MCF 10A (cell line): Measurements from ENCODE around the gene MED27. TPM values are rescaled to one million over a fixed set of nuclear protein-coding genes. Genes with fewer than 3 reads are reported as not detected.

Source experiments
- BruUV-seq: library from RNA; stranded (reverse); fragments of 400-500 nt; replicated peaks from 2 replicates; lab custom pipeline; 2021; lab: Mats Ljungman, UMichigan
- CTCF ChIA-PET: fragments of 300-600 bp; sonication (Branson Sonifier 250); formaldehyde crosslinking; extraction: SDS; loops from one replicate; lab custom pipeline; 2021; ENCODE audit warnings: antibody characterized with exemption, inconsistent platforms; lab: Yijun Ruan, JAX
- POLR2A ChIA-PET: fragments of 300-600, 350-650 bp; sonication (Branson Sonifier 250); formaldehyde crosslinking; extraction: SDS; loops from one replicate; lab custom pipeline; 2020; ENCODE audit warnings: antibody characterized with exemption, inconsistent platforms; lab: Yijun Ruan, JAX
- DNase-seq: peaks from one replicate; pipeline ENCODE4 v3.0.0-alpha.2; 2018; ENCODE audit not compliant: unreplicated experiment
- H3K27ac Mint-ChIP-seq: one replicate; pipeline ENCODE4 v1.8.0; 2022; ENCODE audit warnings: mild to moderate bottlenecking, low read depth, mixed read lengths; ENCODE audit not compliant: unreplicated experiment
- H3K27me3 Mint-ChIP-seq: one replicate; pipeline ENCODE4 v1.8.0; 2022; ENCODE audit warnings: mixed read lengths; ENCODE audit not compliant: insufficient read depth, unreplicated experiment
- H3K36me3 Mint-ChIP-seq: one replicate; pipeline ENCODE4 v1.8.0; 2022; ENCODE audit warnings: mild to moderate bottlenecking, moderate library complexity, mixed read lengths; ENCODE audit not compliant: insufficient read depth, unreplicated experiment
- H3K4me1 Mint-ChIP-seq: one replicate; pipeline ENCODE4 v1.8.0; 2022; ENCODE audit warnings: mixed read lengths; ENCODE audit not compliant: insufficient read depth, unreplicated experiment
- H3K4me3 Mint-ChIP-seq: one replicate; pipeline ENCODE4 v1.8.0; 2022; ENCODE audit warnings: mild to moderate bottlenecking, moderate library complexity, mixed read lengths; ENCODE audit not compliant: unreplicated experiment
- H3K9me3 Mint-ChIP-seq: one replicate; pipeline ENCODE4 v1.8.0; 2022; ENCODE audit warnings: mixed read lengths; ENCODE audit not compliant: unreplicated experiment
- intact Hi-C: fragments of 100-400 bp; cut with micrococcal nuclease; formaldehyde crosslinking; loops from 2 replicates; pipeline ENCODE4 v1.14.1; 2022
- total RNA-seq: library from RNA; stranded (reverse); gene quantifications from 2 replicates; pipeline ENCODE4 v1.2.3, GENCODE V29; 2022
- TF ChIP-seq, protein P1 (sequence below): fragments of 200-600 bp; IDR thresholded peaks from one replicate; pipeline ENCODE4 v1.8.0; 2022; ENCODE audit warnings: antibody characterized with exemption, mild to moderate bottlenecking; ENCODE audit not compliant: unreplicated experiment

The MED27 gene
- total RNA-seq, 1 experiment from 2014 or later, result 34.3 TPM

DNA sequence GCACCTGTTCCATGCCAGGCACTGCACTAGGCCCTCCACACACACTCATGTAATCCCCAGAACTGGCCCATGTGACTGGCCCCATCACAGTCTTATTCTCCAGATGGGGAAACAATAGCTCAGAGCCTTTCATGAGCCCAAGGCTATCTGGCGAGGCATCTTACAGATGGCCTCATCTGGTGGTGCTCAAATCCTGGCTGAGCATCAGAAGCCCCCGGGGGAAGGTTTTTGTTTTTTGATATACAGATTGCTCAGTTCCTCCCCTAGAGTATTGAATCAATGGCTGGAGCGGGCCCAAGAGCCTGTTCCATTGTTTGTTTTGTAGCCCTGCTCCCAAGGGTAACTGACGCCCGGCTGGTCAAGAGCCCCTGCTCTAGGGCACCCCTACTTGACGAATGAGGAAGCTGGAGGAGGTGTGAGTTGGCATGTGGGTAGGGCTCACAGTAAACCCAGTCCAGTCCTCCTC lies 194.5 kb downstream of the MED27 start:
- no peak overlapping the region for H3K4me3 Mint-ChIP-seq
- BruUV-seq, result no TSS peak
- H3K27ac Mint-ChIP-seq, result no peak overlapping the region
- H3K27me3 Mint-ChIP-seq, result no peaks in the 10 kb centered on the region
- no peak for DNase-seq
- peaks cover 5% of the 10 kb centered on the region for H3K4me1 Mint-ChIP-seq
- intact Hi-C loops, result no loop called here
- TF ChIP-seq, protein P1, sequence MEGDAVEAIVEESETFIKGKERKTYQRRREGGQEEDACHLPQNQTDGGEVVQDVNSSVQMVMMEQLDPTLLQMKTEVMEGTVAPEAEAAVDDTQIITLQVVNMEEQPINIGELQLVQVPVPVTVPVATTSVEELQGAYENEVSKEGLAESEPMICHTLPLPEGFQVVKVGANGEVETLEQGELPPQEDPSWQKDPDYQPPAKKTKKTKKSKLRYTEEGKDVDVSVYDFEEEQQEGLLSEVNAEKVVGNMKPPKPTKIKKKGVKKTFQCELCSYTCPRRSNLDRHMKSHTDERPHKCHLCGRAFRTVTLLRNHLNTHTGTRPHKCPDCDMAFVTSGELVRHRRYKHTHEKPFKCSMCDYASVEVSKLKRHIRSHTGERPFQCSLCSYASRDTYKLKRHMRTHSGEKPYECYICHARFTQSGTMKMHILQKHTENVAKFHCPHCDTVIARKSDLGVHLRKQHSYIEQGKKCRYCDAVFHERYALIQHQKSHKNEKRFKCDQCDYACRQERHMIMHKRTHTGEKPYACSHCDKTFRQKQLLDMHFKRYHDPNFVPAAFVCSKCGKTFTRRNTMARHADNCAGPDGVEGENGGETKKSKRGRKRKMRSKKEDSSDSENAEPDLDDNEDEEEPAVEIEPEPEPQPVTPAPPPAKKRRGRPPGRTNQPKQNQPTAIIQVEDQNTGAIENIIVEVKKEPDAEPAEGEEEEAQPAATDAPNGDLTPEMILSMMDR, result no peak
- CTCF ChIA-PET, result no interaction called here
- H3K36me3 Mint-ChIP-seq, result peaks cover 7% of the 10 kb centered on the region
- POLR2A ChIA-PET, result no interaction called here
- H3K9me3 Mint-ChIP-seq, result no peaks in the 10 kb centered on the region

DNA sequence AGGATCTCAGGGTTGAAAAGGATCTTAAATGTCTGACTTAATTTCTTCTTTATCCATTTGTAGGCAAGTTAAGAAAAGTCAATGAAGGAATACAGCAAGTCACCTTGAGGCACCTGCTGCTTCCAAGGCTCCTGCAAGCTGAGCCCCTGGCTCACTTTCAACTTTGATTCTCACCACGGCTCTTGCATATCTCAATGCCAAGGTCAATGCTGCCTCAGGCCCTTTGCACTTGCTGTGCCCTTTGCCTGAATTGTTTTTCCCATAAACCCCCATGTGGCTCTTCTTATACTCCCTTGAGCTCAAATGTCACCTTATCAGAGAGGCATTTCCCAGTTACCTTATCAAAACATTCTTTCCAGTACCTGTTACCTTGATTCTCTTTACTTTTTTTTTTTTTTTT lies 195.4 kb downstream of the MED27 start:
- no peaks in the 10 kb centered on the region for H3K9me3 Mint-ChIP-seq
- TF ChIP-seq, protein P1, result no peak
- POLR2A ChIA-PET, result no interaction called here

DNA sequence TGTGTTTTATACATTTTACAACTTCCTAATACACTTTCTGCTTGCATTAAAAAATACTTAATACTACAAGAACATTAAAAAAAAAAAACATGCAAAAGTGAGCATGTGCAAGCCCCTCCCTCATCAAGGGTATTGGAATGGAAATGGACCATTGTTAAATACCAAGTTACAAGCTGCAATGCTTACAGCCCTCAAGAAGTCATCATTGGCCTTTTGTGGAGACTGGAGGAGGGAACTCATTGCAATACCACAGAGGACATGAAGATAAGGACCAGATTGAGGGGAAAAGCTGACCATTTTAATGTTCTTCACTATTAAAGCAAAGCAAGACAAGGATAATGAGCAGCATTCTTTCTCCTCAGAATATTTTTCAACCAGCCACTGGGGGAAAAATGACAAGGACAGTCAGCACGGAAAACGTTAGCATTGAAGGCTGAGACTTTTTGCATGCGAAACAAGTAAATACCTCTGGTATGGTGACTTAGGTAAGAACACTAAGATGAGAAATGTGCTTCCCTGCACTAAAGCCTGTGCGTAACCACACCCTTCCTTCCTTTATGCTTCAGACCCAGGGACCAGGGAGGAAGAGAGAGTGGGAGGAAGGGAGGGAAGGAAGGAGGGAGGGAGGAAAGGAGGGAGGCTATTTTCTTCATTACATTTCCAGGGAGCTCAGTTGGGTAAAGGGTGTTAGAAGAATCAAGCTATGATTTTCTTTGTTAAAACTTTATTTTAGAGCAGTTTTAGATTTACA lies 198.7 kb downstream of the MED27 start:
- ChIA-PET CTCF (interaction anchor here (0.6 kb wide), 1 partner anchor 33 kb away, joined by 3 read pairs; no protein-coding TSS in a partner anchor), POLR2A (no interaction called here)
- no peaks in the 10 kb centered on the region for H3K4me1 Mint-ChIP-seq
- H3K9me3 Mint-ChIP-seq, result no peaks in the 10 kb centered on the region
- intact Hi-C loops, result no loop called here
- peaks cover 12% of the 10 kb centered on the region for H3K36me3 Mint-ChIP-seq
- DNase-seq, result no peak
- no peak overlapping the region for H3K27ac Mint-ChIP-seq
- no peaks in the 10 kb centered on the region for H3K27me3 Mint-ChIP-seq
- TF ChIP-seq, protein P1, result no peak
- H3K4me3 Mint-ChIP-seq, result no peak overlapping the region
- BruUV-seq, result no TSS peak

More for the DNA sequence above, 195.4 kb downstream of the MED27 start:
- H3K36me3 Mint-ChIP-seq, result peaks cover 7% of the 10 kb centered on the region
- H3K27me3 Mint-ChIP-seq, result no peaks in the 10 kb centered on the region
- CTCF ChIA-PET, result interaction anchor here (0.6 to 0.7 kb wide), 3 partner anchors 16 to 285 kb away, joined by 3 read pairs; no protein-coding TSS in a partner anchor
- intact Hi-C loops, result no loop called here
- no peak for DNase-seq
- H3K27ac Mint-ChIP-seq, result no peak overlapping the region
- no TSS peak for BruUV-seq
- peaks cover 5% of the 10 kb centered on the region for H3K4me1 Mint-ChIP-seq
- no peak overlapping the region for H3K4me3 Mint-ChIP-seq

DNA sequence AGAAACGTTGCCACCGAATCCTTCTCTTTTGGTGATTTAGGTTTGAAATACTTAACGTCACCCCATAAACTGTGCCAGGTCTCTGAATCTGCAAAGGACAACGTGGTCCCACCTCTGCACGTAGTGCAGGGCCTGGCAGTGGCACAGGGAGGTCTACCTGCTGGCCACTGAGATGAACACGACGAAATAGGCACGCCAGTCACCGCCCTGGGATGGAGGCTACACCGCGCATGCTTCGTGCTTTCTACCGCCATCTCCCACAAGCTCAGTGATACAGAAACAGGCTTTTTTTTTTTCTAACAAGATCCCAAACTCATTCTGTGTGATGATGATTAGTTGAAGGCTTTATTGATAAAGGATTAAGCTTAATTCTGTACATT lies 199.8 kb downstream of the MED27 start:
- Mint-ChIP-seq H3K27me3 (no peaks in the 10 kb centered on the region), H3K36me3 (peaks cover 9% of the 10 kb centered on the region), H3K4me1 (no peaks in the 10 kb centered on the region), H3K4me3 (no peak overlapping the region), H3K27ac (no peak overlapping the region), H3K9me3 (no peaks in the 10 kb centered on the region)
- ChIA-PET POLR2A (no interaction called here), CTCF (interaction anchor here (0.6 kb wide), 1 partner anchor 1792 kb away, joined by 3 read pairs; no protein-coding TSS in a partner anchor)
- DNase-seq, result no peak
- intact Hi-C loops, result no loop called here
- TF ChIP-seq, protein P1, result no peak
- no TSS peak for BruUV-seq
